HepG2 (cell line): ENCODE data around the gene SLC25A11. TPM values are rescaled to one million over a fixed set of nuclear protein-coding genes. Genes with fewer than 3 reads are reported as not detected.
A peak's percentile ranks its signal among the peaks of the same experiment; 100 is the strongest.

Experiments used
- CCDC6 ChIP-seq: sonication (generic); formaldehyde crosslinking; IDR thresholded peaks from 2 replicates; pipeline ENCODE4 v1.8.1; 2022; ENCODE audit warnings: mild to moderate bottlenecking, missing genetic modification reagents, moderate library complexity
- DBP ChIP-seq: sonication (generic); formaldehyde crosslinking; IDR thresholded peaks from 2 replicates; pipeline ENCODE4 v1.4.0; 2020; ENCODE audit warnings: missing genetic modification reagents; ENCODE audit errors: not compliant biosample characterization
- FOXA1 ChIP-seq, 2 experiments: fragments of 450-650 bp in 1 of 2; sonication (generic) in 1 of 2; formaldehyde crosslinking in 1 of 2; IDR thresholded peaks; 2 replicates each; pipeline versions ENCODE4 v1.4.0 to v1.6.1; 2016 to 2020; ENCODE audit warnings: missing genetic modification reagents in 1 of 2
- HDAC2 ChIP-seq: sonication (generic); formaldehyde crosslinking; IDR thresholded peaks from 2 replicates; pipeline ENCODE4 v1.4.0; 2020; ENCODE audit warnings: missing genetic modification reagents
- MLLT10 ChIP-seq: sonication (generic); formaldehyde crosslinking; IDR thresholded peaks from 2 replicates; pipeline ENCODE4 v1.4.0; 2020; ENCODE audit warnings: missing genetic modification reagents
- RAD21 ChIP-seq: fragments of 450-650 bp; formaldehyde crosslinking; IDR thresholded peaks from 2 replicates; pipeline ENCODE4 v1.5.0; 2020; ENCODE audit warnings: mild to moderate bottlenecking
- RFX5 ChIP-seq: IDR thresholded peaks from 2 replicates; pipeline ENCODE4 v1.6.1; 2011; ENCODE audit warnings: low read depth, low read length, improper control_type of control experiment
- SMC3 ChIP-seq: IDR thresholded peaks from 2 replicates; pipeline ENCODE4 v1.6.1; 2011; ENCODE audit warnings: low read length, improper control_type of control experiment
- SPEN ChIP-seq: sonication (generic); formaldehyde crosslinking; IDR thresholded peaks from 2 replicates; pipeline ENCODE4 v1.5.1; 2020; ENCODE audit warnings: low read depth, mild to moderate bottlenecking, missing genetic modification reagents
- TCF7 ChIP-seq: sonication (generic); IDR thresholded peaks from 2 replicates; pipeline ENCODE4 v1.6.1; 2016; ENCODE audit warnings: antibody characterized with exemption, low read depth
- YEATS2 ChIP-seq: sonication (generic); formaldehyde crosslinking; IDR thresholded peaks from 2 replicates; pipeline ENCODE4 v1.4.0; 2020; ENCODE audit warnings: missing genetic modification reagents, borderline replicate concordance
- YY1 ChIP-seq: IDR thresholded peaks from 2 replicates; pipeline ENCODE4 v1.6.1; 2011; ENCODE audit warnings: low read length, low read depth, moderate library complexity, mild to moderate bottlenecking; ENCODE audit not compliant: insufficient read depth, insufficient replicate concordance
- polyA plus RNA-seq, 8 experiments: library from polyadenylated mRNA; depleted of rRNA in 3 of 8; stranded (reverse) in 7 of 8; unstranded in 1 of 8; fragments of >200 nt; fragmentation: Illumina TruSeq in 4 of 8; extraction: Trizol in 4 of 8; gene quantifications; 2 replicates each; pipeline versions ENCODE4 v1.2.1 to v1.2.3, GENCODE V29; 2011 to 2016; ENCODE audit warnings: low read depth in 4 of 8, missing spikeins in 1 of 8, mixed read lengths in 1 of 8; ENCODE audit not compliant: insufficient read depth in 1 of 8
- total RNA-seq, 5 experiments: library from RNA; depleted of rRNA; stranded (reverse); fragments of >200 nt; fragmentation: Illumina TruSeq; extraction: Trizol; gene quantifications; 2 replicates each; pipeline ENCODE4 v1.2.3, GENCODE V29; 2016; ENCODE audit warnings: low read depth in 1 of 5
- TF ChIP-seq, protein P1 (sequence below): sonication (generic); formaldehyde crosslinking; IDR thresholded peaks from 2 replicates; pipeline ENCODE4 v1.5.0; 2020; ENCODE audit warnings: missing genetic modification reagents
- TF ChIP-seq, protein P2 (sequence below): sonication (generic); formaldehyde crosslinking; IDR thresholded peaks from 2 replicates; pipeline ENCODE4 v1.4.0; 2020; ENCODE audit warnings: missing genetic modification reagents, borderline replicate concordance
- TF ChIP-seq, protein P3 (sequence below): sonication (generic); formaldehyde crosslinking; IDR thresholded peaks from 2 replicates; pipeline ENCODE4 v1.5.0; 2020; ENCODE audit warnings: missing genetic modification reagents, mild to moderate bottlenecking, borderline replicate concordance
- TF ChIP-seq, protein P4 (sequence below): IDR thresholded peaks from 2 replicates; pipeline ENCODE4 v1.6.1; 2012; ENCODE audit warnings: inconsistent platforms
- TF ChIP-seq, protein P5 (sequence below): sonication (generic); formaldehyde crosslinking; IDR thresholded peaks from 2 replicates; pipeline ENCODE4 v1.5.0; 2020; ENCODE audit warnings: missing genetic modification reagents
- TF ChIP-seq, protein P6 (sequence below): sonication (generic); formaldehyde crosslinking; IDR thresholded peaks from 2 replicates; pipeline ENCODE4 v1.4.0; 2020; ENCODE audit warnings: missing genetic modification reagents

SLC25A11 gene
- total and polyA plus RNA-seq, 2 of the 13 experiments (the other 11 are each of a cell fraction or from before 2014, with no cell fraction given): 35.4 to 47.2 TPM

- TF ChIP-seq, protein P1, sequence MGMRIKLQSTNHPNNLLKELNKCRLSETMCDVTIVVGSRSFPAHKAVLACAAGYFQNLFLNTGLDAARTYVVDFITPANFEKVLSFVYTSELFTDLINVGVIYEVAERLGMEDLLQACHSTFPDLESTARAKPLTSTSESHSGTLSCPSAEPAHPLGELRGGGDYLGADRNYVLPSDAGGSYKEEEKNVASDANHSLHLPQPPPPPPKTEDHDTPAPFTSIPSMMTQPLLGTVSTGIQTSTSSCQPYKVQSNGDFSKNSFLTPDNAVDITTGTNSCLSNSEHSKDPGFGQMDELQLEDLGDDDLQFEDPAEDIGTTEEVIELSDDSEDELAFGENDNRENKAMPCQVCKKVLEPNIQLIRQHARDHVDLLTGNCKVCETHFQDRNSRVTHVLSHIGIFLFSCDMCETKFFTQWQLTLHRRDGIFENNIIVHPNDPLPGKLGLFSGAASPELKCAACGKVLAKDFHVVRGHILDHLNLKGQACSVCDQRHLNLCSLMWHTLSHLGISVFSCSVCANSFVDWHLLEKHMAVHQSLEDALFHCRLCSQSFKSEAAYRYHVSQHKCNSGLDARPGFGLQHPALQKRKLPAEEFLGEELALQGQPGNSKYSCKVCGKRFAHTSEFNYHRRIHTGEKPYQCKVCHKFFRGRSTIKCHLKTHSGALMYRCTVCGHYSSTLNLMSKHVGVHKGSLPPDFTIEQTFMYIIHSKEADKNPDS (CRISPR knock-in tag): 0 out of 2 replicates have a peak, but pooled peaks have one; percentile 11
- TF ChIP-seq HDAC2 (CRISPR knock-in tag) (0 out of 2 replicates have a peak, but pooled peaks have one; percentile 23), TCF7 (no peak), SMC3 (peak; percentile 86), SPEN (CRISPR knock-in tag) (peak; percentile 35; the same call in 1 of the 2 replicates), RAD21 (CRISPR knock-in tag) (peak; percentile 91), FOXA1 (IDR thresholded peaks at IDR 0.05) (0 out of 2 replicates have a peak, but pooled peaks have one; percentile 59), FOXA1 (CRISPR knock-in tag; IDR thresholded peaks at IDR 0.05) (peak; percentile 24; the same call in 1 of the 2 replicates), RFX5 (no peak), DBP (CRISPR knock-in tag) (no peak), YY1 (peak; percentile 61), YEATS2 (peak; percentile 30; the same call in 1 of the 2 replicates), CCDC6 (CRISPR knock-in tag) (0 out of 2 replicates have a peak, but pooled peaks have one; percentile 39), MLLT10 (CRISPR knock-in tag) (no peak)
- TF ChIP-seq, protein P2, sequence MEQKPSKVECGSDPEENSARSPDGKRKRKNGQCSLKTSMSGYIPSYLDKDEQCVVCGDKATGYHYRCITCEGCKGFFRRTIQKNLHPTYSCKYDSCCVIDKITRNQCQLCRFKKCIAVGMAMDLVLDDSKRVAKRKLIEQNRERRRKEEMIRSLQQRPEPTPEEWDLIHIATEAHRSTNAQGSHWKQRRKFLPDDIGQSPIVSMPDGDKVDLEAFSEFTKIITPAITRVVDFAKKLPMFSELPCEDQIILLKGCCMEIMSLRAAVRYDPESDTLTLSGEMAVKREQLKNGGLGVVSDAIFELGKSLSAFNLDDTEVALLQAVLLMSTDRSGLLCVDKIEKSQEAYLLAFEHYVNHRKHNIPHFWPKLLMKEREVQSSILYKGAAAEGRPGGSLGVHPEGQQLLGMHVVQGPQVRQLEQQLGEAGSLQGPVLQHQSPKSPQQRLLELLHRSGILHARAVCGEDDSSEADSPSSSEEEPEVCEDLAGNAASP (CRISPR knock-in tag): 0 out of 2 replicates have a peak, but pooled peaks have one; percentile 24
- TF ChIP-seq, protein P3, sequence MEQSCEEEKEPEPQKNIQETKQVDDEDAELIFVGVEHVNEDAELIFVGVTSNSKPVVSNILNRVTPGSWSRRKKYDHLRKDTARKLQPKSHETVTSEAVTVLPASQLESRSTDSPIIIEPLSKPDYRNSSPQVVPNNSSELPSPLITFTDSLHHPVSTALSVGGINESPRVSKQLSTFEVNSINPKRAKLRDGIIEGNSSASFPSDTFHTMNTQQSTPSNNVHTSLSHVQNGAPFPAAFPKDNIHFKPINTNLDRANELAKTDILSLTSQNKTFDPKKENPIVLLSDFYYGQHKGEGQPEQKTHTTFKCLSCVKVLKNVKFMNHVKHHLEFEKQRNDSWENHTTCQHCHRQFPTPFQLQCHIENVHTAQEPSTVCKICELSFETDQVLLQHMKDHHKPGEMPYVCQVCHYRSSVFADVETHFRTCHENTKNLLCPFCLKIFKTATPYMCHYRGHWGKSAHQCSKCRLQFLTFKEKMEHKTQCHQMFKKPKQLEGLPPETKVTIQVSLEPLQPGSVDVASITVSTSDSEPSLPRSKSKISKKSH (CRISPR knock-in tag): no peak
- TF ChIP-seq, protein P4, sequence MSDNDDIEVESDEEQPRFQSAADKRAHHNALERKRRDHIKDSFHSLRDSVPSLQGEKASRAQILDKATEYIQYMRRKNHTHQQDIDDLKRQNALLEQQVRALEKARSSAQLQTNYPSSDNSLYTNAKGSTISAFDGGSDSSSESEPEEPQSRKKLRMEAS: peak; percentile 25; the same call in 1 of the 2 replicates
- TF ChIP-seq, protein P5, sequence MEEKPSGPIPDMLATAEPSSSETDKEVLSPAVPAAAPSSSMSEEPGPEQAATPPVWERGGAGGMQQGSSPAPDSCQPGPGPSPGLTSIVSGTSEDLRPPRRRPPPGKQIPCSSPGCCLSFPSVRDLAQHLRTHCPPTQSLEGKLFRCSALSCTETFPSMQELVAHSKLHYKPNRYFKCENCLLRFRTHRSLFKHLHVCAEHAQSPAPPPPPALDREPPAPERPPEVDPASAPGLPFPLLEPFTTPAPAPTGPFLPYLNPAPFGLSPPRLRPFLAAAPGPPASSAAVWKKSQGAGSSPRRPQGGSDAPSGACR (CRISPR knock-in tag): peak; percentile 17; the same call in 1 of the 2 replicates
- TF ChIP-seq, protein P6, sequence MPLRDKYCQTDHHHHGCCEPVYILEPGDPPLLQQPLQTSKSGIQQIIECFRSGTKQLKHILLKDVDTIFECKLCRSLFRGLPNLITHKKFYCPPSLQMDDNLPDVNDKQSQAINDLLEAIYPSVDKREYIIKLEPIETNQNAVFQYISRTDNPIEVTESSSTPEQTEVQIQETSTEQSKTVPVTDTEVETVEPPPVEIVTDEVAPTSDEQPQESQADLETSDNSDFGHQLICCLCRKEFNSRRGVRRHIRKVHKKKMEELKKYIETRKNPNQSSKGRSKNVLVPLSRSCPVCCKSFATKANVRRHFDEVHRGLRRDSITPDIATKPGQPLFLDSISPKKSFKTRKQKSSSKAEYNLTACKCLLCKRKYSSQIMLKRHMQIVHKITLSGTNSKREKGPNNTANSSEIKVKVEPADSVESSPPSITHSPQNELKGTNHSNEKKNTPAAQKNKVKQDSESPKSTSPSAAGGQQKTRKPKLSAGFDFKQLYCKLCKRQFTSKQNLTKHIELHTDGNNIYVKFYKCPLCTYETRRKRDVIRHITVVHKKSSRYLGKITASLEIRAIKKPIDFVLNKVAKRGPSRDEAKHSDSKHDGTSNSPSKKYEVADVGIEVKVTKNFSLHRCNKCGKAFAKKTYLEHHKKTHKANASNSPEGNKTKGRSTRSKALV (CRISPR knock-in tag): 0 out of 2 replicates have a peak, but pooled peaks have one; percentile 12
These were observed 30.9 kb downstream of the SLC25A11 start (continued) for GRCh38 chr17:4908711-4909496.
